ENCODE results near the gene PFKL.

GRCh38 chr21:44365251-44365966 is 65.6 kb downstream of the PFKL start:
- TF ChIP-seq, protein P1, sequence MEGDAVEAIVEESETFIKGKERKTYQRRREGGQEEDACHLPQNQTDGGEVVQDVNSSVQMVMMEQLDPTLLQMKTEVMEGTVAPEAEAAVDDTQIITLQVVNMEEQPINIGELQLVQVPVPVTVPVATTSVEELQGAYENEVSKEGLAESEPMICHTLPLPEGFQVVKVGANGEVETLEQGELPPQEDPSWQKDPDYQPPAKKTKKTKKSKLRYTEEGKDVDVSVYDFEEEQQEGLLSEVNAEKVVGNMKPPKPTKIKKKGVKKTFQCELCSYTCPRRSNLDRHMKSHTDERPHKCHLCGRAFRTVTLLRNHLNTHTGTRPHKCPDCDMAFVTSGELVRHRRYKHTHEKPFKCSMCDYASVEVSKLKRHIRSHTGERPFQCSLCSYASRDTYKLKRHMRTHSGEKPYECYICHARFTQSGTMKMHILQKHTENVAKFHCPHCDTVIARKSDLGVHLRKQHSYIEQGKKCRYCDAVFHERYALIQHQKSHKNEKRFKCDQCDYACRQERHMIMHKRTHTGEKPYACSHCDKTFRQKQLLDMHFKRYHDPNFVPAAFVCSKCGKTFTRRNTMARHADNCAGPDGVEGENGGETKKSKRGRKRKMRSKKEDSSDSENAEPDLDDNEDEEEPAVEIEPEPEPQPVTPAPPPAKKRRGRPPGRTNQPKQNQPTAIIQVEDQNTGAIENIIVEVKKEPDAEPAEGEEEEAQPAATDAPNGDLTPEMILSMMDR (IDR thresholded peaks at IDR 0.05; ENCODE audit: low read depth, low read length), result no peak
- TF ChIP-seq POLR2A (IDR thresholded peaks at IDR 0.05; ENCODE audit: extremely low read depth, insufficient read length) (no peak), MAX (IDR thresholded peaks at IDR 0.05; ENCODE audit: low read depth, low read length) (no peak), MYC (IDR thresholded peaks at IDR 0.05; ENCODE audit: low read depth, low read length) (no peak)

Measured in NB4 (cell line).